ENCODE measurements around the gene ATG2A. TPM values are rescaled to one million over a fixed set of nuclear protein-coding genes. Genes with fewer than 3 reads are reported as not detected.

Gene ATG2A
- total and polyA plus RNA-seq, 9 of the 15 experiments (the other 6 are each of a cell fraction or from before 2014, with no cell fraction given) = 0.25 to 45.9 (median 5.2) TPM

DNA sequence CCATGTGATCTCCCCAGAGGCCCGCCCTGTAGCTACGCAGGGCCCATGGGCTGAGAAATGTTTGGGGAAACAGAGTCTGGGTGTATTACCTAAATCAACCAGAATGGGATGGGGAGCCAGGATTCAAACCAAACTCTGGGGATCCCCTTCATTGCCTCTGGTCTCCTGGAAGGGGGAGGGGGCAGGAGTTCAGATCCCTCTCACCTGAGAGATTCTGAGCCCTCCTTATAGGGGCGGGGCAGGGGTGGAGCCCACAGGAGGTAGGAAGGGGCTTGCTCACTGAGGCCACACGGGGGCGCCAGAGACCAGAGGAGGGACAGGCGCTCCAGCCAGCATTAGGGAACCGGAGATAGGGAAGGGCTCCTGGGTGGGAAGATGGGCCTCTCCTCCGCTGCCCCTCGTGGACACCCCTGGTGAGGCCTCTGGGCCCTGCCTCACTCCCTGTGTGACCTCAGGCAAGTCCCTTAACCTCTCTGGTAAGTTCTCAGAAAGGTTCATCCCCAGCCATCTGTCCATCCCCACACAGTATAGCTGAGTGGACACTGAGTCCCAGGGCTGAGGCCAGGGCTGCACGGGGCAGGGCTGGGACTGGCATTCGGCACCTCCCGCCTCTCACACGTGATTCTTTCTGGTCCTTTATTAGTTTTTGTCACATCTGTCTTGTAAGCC lies 69.9 kb downstream of the ATG2A start (continued):
- TF ChIP-seq, protein P1, sequence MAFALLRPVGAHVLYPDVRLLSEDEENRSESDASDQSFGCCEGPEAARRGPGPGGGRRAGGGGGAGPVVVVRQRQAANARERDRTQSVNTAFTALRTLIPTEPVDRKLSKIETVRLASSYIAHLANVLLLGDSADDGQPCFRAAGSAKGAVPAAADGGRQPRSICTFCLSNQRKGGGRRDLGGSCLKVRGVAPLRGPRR (CRISPR knock-in tag; IDR thresholded peaks at IDR 0.05) = no peak
- peak; percentile 82 for TF ChIP-seq BRD9 (IDR thresholded peaks at IDR 0.05; ENCODE audit: low read depth, partially characterized antibody)
- peak; percentile 78; the same call in 1 of the 2 replicates for TF ChIP-seq CBX1 (IDR thresholded peaks at IDR 0.05; ENCODE audit: low read depth)
- TF ChIP-seq STAG1 (CRISPR knock-in tag; IDR thresholded peaks at IDR 0.05; ENCODE audit: borderline replicate concordance) = peak; percentile 96
- TF ChIP-seq, protein P2, sequence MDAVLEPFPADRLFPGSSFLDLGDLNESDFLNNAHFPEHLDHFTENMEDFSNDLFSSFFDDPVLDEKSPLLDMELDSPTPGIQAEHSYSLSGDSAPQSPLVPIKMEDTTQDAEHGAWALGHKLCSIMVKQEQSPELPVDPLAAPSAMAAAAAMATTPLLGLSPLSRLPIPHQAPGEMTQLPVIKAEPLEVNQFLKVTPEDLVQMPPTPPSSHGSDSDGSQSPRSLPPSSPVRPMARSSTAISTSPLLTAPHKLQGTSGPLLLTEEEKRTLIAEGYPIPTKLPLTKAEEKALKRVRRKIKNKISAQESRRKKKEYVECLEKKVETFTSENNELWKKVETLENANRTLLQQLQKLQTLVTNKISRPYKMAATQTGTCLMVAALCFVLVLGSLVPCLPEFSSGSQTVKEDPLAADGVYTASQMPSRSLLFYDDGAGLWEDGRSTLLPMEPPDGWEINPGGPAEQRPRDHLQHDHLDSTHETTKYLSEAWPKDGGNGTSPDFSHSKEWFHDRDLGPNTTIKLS (IDR thresholded peaks at IDR 0.05; ENCODE audit: borderline replicate concordance, low read depth) = 0 out of 2 replicates have a peak, but pooled peaks have one; percentile 19
- 0 out of 2 replicates have a peak, but pooled peaks have one; percentile 67 for TF ChIP-seq HIVEP1 (CRISPR knock-in tag; IDR thresholded peaks at IDR 0.05)
- TF ChIP-seq, protein P3, sequence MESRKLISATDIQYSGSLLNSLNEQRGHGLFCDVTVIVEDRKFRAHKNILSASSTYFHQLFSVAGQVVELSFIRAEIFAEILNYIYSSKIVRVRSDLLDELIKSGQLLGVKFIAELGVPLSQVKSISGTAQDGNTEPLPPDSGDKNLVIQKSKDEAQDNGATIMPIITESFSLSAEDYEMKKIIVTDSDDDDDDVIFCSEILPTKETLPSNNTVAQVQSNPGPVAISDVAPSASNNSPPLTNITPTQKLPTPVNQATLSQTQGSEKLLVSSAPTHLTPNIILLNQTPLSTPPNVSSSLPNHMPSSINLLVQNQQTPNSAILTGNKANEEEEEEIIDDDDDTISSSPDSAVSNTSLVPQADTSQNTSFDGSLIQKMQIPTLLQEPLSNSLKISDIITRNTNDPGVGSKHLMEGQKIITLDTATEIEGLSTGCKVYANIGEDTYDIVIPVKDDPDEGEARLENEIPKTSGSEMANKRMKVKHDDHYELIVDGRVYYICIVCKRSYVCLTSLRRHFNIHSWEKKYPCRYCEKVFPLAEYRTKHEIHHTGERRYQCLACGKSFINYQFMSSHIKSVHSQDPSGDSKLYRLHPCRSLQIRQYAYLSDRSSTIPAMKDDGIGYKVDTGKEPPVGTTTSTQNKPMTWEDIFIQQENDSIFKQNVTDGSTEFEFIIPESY (CRISPR knock-in tag; IDR thresholded peaks at IDR 0.05) = peak; percentile 22; the same call in 1 of the 2 replicates
- peak; percentile 28; the same call in 1 of the 2 replicates for TF ChIP-seq SOX6 (IDR thresholded peaks at IDR 0.05)
- no peak for TF ChIP-seq MCM5 (IDR thresholded peaks at IDR 0.05; ENCODE audit: low read depth)
- peak; percentile 93 for TF ChIP-seq CC2D1A (IDR thresholded peaks at IDR 0.05)
- TF ChIP-seq ZFX (CRISPR knock-in tag; IDR thresholded peaks at IDR 0.05) = peak; percentile 55
- TF ChIP-seq, protein P4, sequence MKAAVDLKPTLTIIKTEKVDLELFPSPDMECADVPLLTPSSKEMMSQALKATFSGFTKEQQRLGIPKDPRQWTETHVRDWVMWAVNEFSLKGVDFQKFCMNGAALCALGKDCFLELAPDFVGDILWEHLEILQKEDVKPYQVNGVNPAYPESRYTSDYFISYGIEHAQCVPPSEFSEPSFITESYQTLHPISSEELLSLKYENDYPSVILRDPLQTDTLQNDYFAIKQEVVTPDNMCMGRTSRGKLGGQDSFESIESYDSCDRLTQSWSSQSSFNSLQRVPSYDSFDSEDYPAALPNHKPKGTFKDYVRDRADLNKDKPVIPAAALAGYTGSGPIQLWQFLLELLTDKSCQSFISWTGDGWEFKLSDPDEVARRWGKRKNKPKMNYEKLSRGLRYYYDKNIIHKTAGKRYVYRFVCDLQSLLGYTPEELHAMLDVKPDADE (conservative IDR thresholded peaks at IDR 0.05; ENCODE audit: control insufficient read depth, low read depth, low read length) = peak; percentile 60; the same call in 1 of the 2 replicates
- TF ChIP-seq XRCC5 (IDR thresholded peaks at IDR 0.05; ENCODE audit: low read depth, low read length) = peak; percentile 83
- TF ChIP-seq MYC (IDR thresholded peaks at IDR 0.05; ENCODE audit: low read depth, low read length) = peak; percentile 70
- no peak for TF ChIP-seq MYC (CRISPR knock-in tag; IDR thresholded peaks at IDR 0.05; ENCODE audit: borderline replicate concordance, low read depth)
- 0 out of 2 replicates have a peak, but pooled peaks have one; percentile 34 for TF ChIP-seq SMAD4 (CRISPR knock-in tag; conservative IDR thresholded peaks at IDR 0.05)
- TF ChIP-seq, protein P5, sequence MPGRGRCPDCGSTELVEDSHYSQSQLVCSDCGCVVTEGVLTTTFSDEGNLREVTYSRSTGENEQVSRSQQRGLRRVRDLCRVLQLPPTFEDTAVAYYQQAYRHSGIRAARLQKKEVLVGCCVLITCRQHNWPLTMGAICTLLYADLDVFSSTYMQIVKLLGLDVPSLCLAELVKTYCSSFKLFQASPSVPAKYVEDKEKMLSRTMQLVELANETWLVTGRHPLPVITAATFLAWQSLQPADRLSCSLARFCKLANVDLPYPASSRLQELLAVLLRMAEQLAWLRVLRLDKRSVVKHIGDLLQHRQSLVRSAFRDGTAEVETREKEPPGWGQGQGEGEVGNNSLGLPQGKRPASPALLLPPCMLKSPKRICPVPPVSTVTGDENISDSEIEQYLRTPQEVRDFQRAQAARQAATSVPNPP (IDR thresholded peaks at IDR 0.05; ENCODE audit: borderline replicate concordance, insufficient read depth, insufficient read length) = no peak
- TF ChIP-seq EWSR1 (IDR thresholded peaks at IDR 0.05; ENCODE audit: borderline replicate concordance, low read depth, partially characterized antibody) = no peak
- TF ChIP-seq LCOR (CRISPR knock-in tag; IDR thresholded peaks at IDR 0.05) = peak; percentile 92
- peak; percentile 95 for TF ChIP-seq SMC3 (conservative IDR thresholded peaks at IDR 0.05; ENCODE audit: insufficient read depth, low read depth, low read length)
- 0 out of 2 replicates have a peak, but pooled peaks have one; percentile 51 for TF ChIP-seq MECOM (CRISPR knock-in tag; IDR thresholded peaks at IDR 0.05)
- TF ChIP-seq ZNF239 (CRISPR knock-in tag; IDR thresholded peaks at IDR 0.05) = peak; percentile 27; the same call in 1 of the 2 replicates

Data from K562 (cell line).